H1 (cell line): ENCODE measurements around the gene ADARB2. TPM values are rescaled to one million over a fixed set of nuclear protein-coding genes. Genes with fewer than 3 reads are reported as not detected.

ENCODE experiments used
- CHD2 ChIP-seq: IDR thresholded peaks from 2 replicates; pipeline ENCODE4 v1.6.1; 2012; ENCODE audit warnings: low read length, improper control_type of control experiment
- E2F6 ChIP-seq: IDR thresholded peaks from 2 replicates; pipeline ENCODE4 v1.6.1; 2012; ENCODE audit warnings: inconsistent platforms
- RNF2 ChIP-seq: fragments of 200-900, 300-1000 bp; sonication (generic); IDR thresholded peaks from 2 replicates; pipeline ENCODE4 v1.7.1; 2016; ENCODE audit warnings: borderline replicate concordance, low read depth, mild to moderate bottlenecking, antibody characterized with exemption, low read length; ENCODE audit not compliant: poor library complexity, severe bottlenecking; ENCODE audit errors: missing control alignments
- RXRA ChIP-seq: IDR thresholded peaks from 2 replicates; pipeline ENCODE4 v1.6.1; 2011; ENCODE audit warnings: low read depth, mild to moderate bottlenecking, low read length, moderate library complexity; ENCODE audit not compliant: insufficient read depth
- TCF12 ChIP-seq: IDR thresholded peaks from 2 replicates; pipeline ENCODE4 v1.6.1; 2011; ENCODE audit warnings: low read depth, mild to moderate bottlenecking, low read length
- polyA plus RNA-seq, 7 experiments: library from polyadenylated mRNA; depleted of rRNA in 3 of 7; stranded (reverse) in 5 of 7; unstranded in 2 of 7; fragments of >200 nt in 5 of 7; fragments of 200-250 nt in 2 of 7; gene quantifications; 1 replicate in 5 of 7; 2 replicates in 1 of 7; 4 replicates in 1 of 7; pipeline versions ENCODE4 v1.2.1 to v1.2.3, GENCODE V29; 2011 to 2013; ENCODE audit warnings: missing spikeins in 2 of 7, mixed read lengths in 2 of 7
- total RNA-seq: library from RNA; stranded (reverse); fragmentation: NEBNext Ultra II Directional; extraction: Animal tissue kit (Norgen Biotek cat#: 25700); gene quantifications from 2 replicates; pipeline ENCODE4 v1.2.1, GENCODE V29; 2021

The ADARB2 gene
- total and polyA plus RNA-seq, 2 of the 8 experiments (the other 6 are each of a cell fraction or from before 2014, with no cell fraction given): 2.2 to 2.8 TPM

- no peak for TF ChIP-seq TCF12
- TF ChIP-seq CHD2: no peak
- no peak for TF ChIP-seq RNF2
- no peak for TF ChIP-seq RXRA
- no peak for TF ChIP-seq E2F6
These were observed 324.7 kb downstream of the ADARB2 start (continued) for GRCh38 chr10:1412531-1413189.
